ENCODE results near the gene CELSR3. TPM values are rescaled to one million over a fixed set of nuclear protein-coding genes. Genes with fewer than 3 reads are reported as not detected.

Gene CELSR3
- total RNA-seq, 1 donor: 1.7 TPM

- TF ChIP-seq CTCF (IDR thresholded peaks at IDR 0.05; ENCODE audit: insufficient read depth, low read depth, low read length): no peak
- no peak for DNase-seq (ENCODE audit: low read depth)
- no peak overlapping the region for H3K4me3 ChIP-seq (ENCODE audit: low read depth, low read length)
Measured at GRCh38 chr3:48624767-48625166, 37.9 kb downstream of the CELSR3 start.

- no peak for DNase-seq (ENCODE audit: low read depth)
- TF ChIP-seq CTCF (IDR thresholded peaks at IDR 0.05; ENCODE audit: insufficient read depth, low read depth, low read length): no peak
Measured at GRCh38 chr3:48623851-48624547, 38.7 kb downstream of the CELSR3 start.

GRCh38 chr3:48621461-48621869, 41.2 kb downstream of the CELSR3 start, which contains the start of gene TMEM89:
Gene TMEM89, minus strand, starts transcription at chr3:48621769. Its CDS starts 13 bp downstream, at chr3:48621756.
- no peak for TF ChIP-seq CTCF (IDR thresholded peaks at IDR 0.05; ENCODE audit: insufficient read depth, low read depth, low read length)
- no peak within 1 kb of the TSS for H3K4me3 ChIP-seq (ENCODE audit: low read depth, low read length)
- no peak for DNase-seq (ENCODE audit: low read depth)

More at GRCh38 chr3:48623851-48624547, 38.7 kb downstream of the CELSR3 start:
- H3K4me3 ChIP-seq (ENCODE audit: low read depth, low read length): no peak overlapping the region

GRCh38 chr3:48619541-48620524, 42.9 kb downstream of the CELSR3 start:
- TF ChIP-seq CTCF (IDR thresholded peaks at IDR 0.05; ENCODE audit: insufficient read depth, low read depth, low read length): no peak
- no peak overlapping the region for H3K4me3 ChIP-seq (ENCODE audit: low read depth, low read length)
- no peak for DNase-seq (ENCODE audit: low read depth)

- no peak for DNase-seq (ENCODE audit: low read depth)
- TF ChIP-seq CTCF (IDR thresholded peaks at IDR 0.05; ENCODE audit: insufficient read depth, low read depth, low read length): no peak
- no peak overlapping the region for H3K4me3 ChIP-seq (ENCODE audit: low read depth, low read length)
Measured at GRCh38 chr3:48617559-48617958, 45.1 kb downstream of the CELSR3 start.

- H3K4me3 ChIP-seq (ENCODE audit: low read depth, low read length): no peak overlapping the region
- TF ChIP-seq CTCF (IDR thresholded peaks at IDR 0.05; ENCODE audit: insufficient read depth, low read depth, low read length): no peak
- peak; percentile 92 for DNase-seq (ENCODE audit: low read depth)
Measured at GRCh38 chr3:48614044-48614443, 48.6 kb downstream of the CELSR3 start.

All from fibroblast of villous mesenchyme (primary cell).